A172 (cell line): ENCODE results near the gene RAPGEF1. TPM values are rescaled to one million over a fixed set of nuclear protein-coding genes. Genes with fewer than 3 reads are reported as not detected.
A peak's percentile ranks its signal among the peaks of the same experiment; 100 is the strongest.

Experiments used
- DNase-seq: peaks from one replicate; pipeline ENCODE4 v3.0.0-alpha.2; 2015; ENCODE audit warnings: low spot score
- total RNA-seq: library from RNA; depleted of rRNA; stranded (reverse); fragments of >200 nt; shearing (Covaris generic); gene quantifications from 2 replicates; pipeline ENCODE4 v1.2.3, GENCODE V29; 2014

RAPGEF1 gene
- total RNA-seq, 1 experiment from 2014 or later, result 40.9 TPM

GRCh38 chr9:131585375-131585774, 154.5 kb downstream of the RAPGEF1 start:
- DNase-seq, result no peak

GRCh38 chr9:131584858-131585257, 155.0 kb downstream of the RAPGEF1 start:
- no peak for DNase-seq

GRCh38 chr9:131583836-131584555, 155.9 kb downstream of the RAPGEF1 start:
- no peak for DNase-seq

GRCh38 chr9:131583337-131583645, 156.6 kb downstream of the RAPGEF1 start:
- no peak for DNase-seq

GRCh38 chr9:131582466-131583336, 157.2 kb downstream of the RAPGEF1 start:
- no peak for DNase-seq

- DNase-seq, result no peak
Measured at GRCh38 chr9:131582056-131582455, 157.8 kb downstream of the RAPGEF1 start.

- DNase-seq, result no peak
Measured at GRCh38 chr9:131580358-131580757, 159.5 kb downstream of the RAPGEF1 start.

GRCh38 chr9:131579789-131580211, 160.1 kb downstream of the RAPGEF1 start:
- DNase-seq, result no peak

- DNase-seq, result no peak
Measured at GRCh38 chr9:131578731-131579504, 161.0 kb downstream of the RAPGEF1 start.

- no peak for DNase-seq
Measured at GRCh38 chr9:131578021-131578420, 161.9 kb downstream of the RAPGEF1 start.

GRCh38 chr9:131577005-131578000, 162.6 kb downstream of the RAPGEF1 start:
- no peak for DNase-seq

- no peak for DNase-seq
Measured at GRCh38 chr9:131575946-131576853, 163.7 kb downstream of the RAPGEF1 start.

- DNase-seq, result no peak
Measured at GRCh38 chr9:131574730-131575640, 164.9 kb downstream of the RAPGEF1 start.

GRCh38 chr9:131567910-131568309, 172.0 kb downstream of the RAPGEF1 start:
- DNase-seq, result no peak

- no peak for DNase-seq
Measured at GRCh38 chr9:131566158-131566557, 173.7 kb downstream of the RAPGEF1 start.

- no peak for DNase-seq
Measured at GRCh38 chr9:131565369-131565768, 174.5 kb downstream of the RAPGEF1 start.

GRCh38 chr9:131562032-131562959, 177.6 kb downstream of the RAPGEF1 start:
- DNase-seq, result peak; percentile 33
